Neural progenitor cell (in vitro differentiated cells): Measurements from ENCODE around the gene MGAT1.

ENCODE experiments used
- EZH2 ChIP-seq: fragments of 200-600 bp; sonication (generic); IDR thresholded peaks from 2 replicates; pipeline ENCODE4 v1.6.1; 2017; ENCODE audit warnings: antibody characterized with exemption, mild to moderate bottlenecking, moderate library complexity
- TF ChIP-seq, protein P1 (sequence below): fragments of 200-600 bp; sonication (generic); IDR thresholded peaks from 2 replicates; pipeline ENCODE4 v1.5.1; 2017; ENCODE audit warnings: antibody characterized with exemption, mild to moderate bottlenecking

DNA sequence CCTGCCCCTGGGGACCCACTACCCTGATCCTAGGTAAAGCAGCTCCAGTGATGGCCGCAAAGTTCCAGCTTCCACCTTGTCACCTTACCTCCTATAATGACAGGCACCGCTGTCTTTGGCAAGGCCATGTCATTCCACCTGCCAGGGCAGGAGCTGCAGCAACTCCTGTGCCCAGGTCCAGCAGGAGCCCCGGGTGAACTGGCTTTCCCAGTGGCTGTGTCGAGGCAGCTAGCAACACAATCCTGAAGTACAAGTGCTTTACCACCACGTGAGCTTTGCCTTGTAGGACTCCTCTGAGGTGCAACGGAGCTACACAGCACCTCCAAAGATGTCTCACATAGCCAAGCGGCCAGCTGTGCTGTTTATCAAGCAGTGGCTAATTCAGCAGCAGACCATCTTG lies 20.7 kb upstream of the MGAT1 start:
- TF ChIP-seq, protein P1, sequence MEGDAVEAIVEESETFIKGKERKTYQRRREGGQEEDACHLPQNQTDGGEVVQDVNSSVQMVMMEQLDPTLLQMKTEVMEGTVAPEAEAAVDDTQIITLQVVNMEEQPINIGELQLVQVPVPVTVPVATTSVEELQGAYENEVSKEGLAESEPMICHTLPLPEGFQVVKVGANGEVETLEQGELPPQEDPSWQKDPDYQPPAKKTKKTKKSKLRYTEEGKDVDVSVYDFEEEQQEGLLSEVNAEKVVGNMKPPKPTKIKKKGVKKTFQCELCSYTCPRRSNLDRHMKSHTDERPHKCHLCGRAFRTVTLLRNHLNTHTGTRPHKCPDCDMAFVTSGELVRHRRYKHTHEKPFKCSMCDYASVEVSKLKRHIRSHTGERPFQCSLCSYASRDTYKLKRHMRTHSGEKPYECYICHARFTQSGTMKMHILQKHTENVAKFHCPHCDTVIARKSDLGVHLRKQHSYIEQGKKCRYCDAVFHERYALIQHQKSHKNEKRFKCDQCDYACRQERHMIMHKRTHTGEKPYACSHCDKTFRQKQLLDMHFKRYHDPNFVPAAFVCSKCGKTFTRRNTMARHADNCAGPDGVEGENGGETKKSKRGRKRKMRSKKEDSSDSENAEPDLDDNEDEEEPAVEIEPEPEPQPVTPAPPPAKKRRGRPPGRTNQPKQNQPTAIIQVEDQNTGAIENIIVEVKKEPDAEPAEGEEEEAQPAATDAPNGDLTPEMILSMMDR, result no peak
- TF ChIP-seq EZH2, result no peak
